GM10248 (cell line): ENCODE data around the gene ZFP69B.

ENCODE experiments used
- CTCF ChIA-PET: fragments of 300-600 bp; sonication (Branson Sonifier 250); formaldehyde crosslinking; extraction: SDS; loops from one replicate; lab custom pipeline; 2021; ENCODE audit warnings: antibody characterized with exemption; lab: Yijun Ruan, JAX
- POLR2A ChIA-PET: fragments of 350-650 bp; sonication (Branson Sonifier 250); formaldehyde crosslinking; extraction: SDS; loops from one replicate; lab custom pipeline; 2020; ENCODE audit warnings: antibody characterized with exemption; lab: Yijun Ruan, JAX
- DNase-seq: peaks from one replicate; pipeline ENCODE4 v3.0.0; 2012; ENCODE audit errors: extremely low spot score
- CTCF ChIP-seq: IDR thresholded peaks from 2 replicates; pipeline ENCODE4 v1.5.1; 2012; ENCODE audit warnings: mild to moderate bottlenecking, low read depth; ENCODE audit errors: extremely low read depth, missing control alignments, control extremely low read depth

Gene ZFP69B

GRCh38 chr1:40409467-40409866 lies 40.8 kb upstream of the ZFP69B start:
- DNase-seq: no peak
- ChIA-PET CTCF (interaction anchor here (1.1 to 2.9 kb wide), 2 partner anchors 15 to 71 kb away, joined by 3 to 10 read pairs; no protein-coding TSS in a partner anchor), POLR2A (no interaction called here)
- TF ChIP-seq CTCF: no peak

GRCh38 chr1:40411294-40411693 lies 39.0 kb upstream of the ZFP69B start:
- ChIA-PET POLR2A (no interaction called here), CTCF (interaction anchor here (1.0 to 2.9 kb wide), 7 partner anchors 8 to 267 kb away, joined by 3 to 10 read pairs (median 4); no protein-coding TSS in a partner anchor)
- no peak for DNase-seq
- no peak for TF ChIP-seq CTCF

- no peak for TF ChIP-seq CTCF
- ChIA-PET POLR2A (no interaction called here), CTCF (interaction anchor here (1.0 to 2.9 kb wide), 7 partner anchors 9 to 268 kb away, joined by 3 to 10 read pairs (median 4); no protein-coding TSS in a partner anchor)
- DNase-seq: no peak
Observed at GRCh38 chr1:40411843-40412242, 38.4 kb upstream of the ZFP69B start.

- DNase-seq: no peak
- TF ChIP-seq CTCF: no peak
- ChIA-PET CTCF (no interaction called here), POLR2A (no interaction called here)
Observed at GRCh38 chr1:40413527-40414252, 36.6 kb upstream of the ZFP69B start.

GRCh38 chr1:40414331-40414730 lies 35.9 kb upstream of the ZFP69B start:
- TF ChIP-seq CTCF: no peak

GRCh38 chr1:40416709-40417108 lies 33.6 kb upstream of the ZFP69B start:
- TF ChIP-seq CTCF: no peak
- POLR2A ChIA-PET: interaction anchor here (0.8 kb wide), 1 partner anchor 9 kb away, joined by 3 read pairs; no protein-coding TSS in a partner anchor
- CTCF ChIA-PET: interaction anchor here (1.7 to 2.6 kb wide), 3 partner anchors 78 to 264 kb away, joined by 5 to 9 read pairs (median 7); no protein-coding TSS in a partner anchor
- no peak for DNase-seq

More at GRCh38 chr1:40414331-40414730, 35.9 kb upstream of the ZFP69B start:
- ChIA-PET POLR2A (no interaction called here), CTCF (interaction anchor here (2.6 kb wide), 1 partner anchor 99 kb away, joined by 7 read pairs; no protein-coding TSS in a partner anchor)
- no peak for DNase-seq
